NCI-H2196 treated with DMSO at 0.1 percent for 48 hours (cell line): Measurements from ENCODE around the gene SLC49A3.
A peak's percentile ranks its signal among the peaks of the same experiment; 100 is the strongest.
"Not testable (repeated sequence)": the region's sequence is repeated elsewhere in the genome, so short reads cannot be mapped to it uniquely, and the experiment has no call there.

Experiments
- DNase-seq: peaks from one replicate; lab custom pipeline; 2025; ENCODE audit not compliant: unreplicated experiment; lab: John Stamatoyannopoulos, UW

Gene SLC49A3

DNA sequence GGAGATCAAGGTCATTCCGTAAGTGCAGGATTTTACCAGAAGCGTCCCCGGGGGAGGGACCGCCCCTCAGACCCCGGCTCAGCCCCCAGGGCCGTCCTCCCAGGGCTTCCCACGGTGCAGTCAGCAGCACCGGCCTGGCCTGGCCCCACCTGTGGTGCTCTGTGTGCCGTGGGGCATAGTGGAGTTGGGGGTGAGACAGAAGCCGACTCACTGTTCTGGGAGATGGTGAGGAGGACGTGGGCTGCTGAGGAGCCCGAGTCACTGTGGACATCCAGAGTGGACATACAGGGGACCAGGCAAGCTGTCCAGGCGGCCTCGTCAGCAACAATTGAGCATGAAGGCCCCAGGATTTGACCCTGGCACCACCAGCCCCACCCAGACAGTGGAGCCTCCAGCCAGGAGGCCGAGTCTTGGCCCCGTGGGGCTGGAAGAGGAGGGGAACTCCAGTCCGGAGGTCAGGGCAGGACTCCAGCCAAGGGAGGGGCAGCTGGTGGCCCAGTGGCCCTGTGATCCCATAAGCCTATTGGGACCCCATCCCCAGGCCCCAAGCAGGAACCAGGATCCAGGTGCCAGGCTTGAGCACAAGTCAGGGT is 34.0 kb downstream of the SLC49A3 start:
- no peak for DNase-seq

GRCh38 chr4:654503-654845 is 34.5 kb downstream of the SLC49A3 start:
- DNase-seq: no peak

DNA sequence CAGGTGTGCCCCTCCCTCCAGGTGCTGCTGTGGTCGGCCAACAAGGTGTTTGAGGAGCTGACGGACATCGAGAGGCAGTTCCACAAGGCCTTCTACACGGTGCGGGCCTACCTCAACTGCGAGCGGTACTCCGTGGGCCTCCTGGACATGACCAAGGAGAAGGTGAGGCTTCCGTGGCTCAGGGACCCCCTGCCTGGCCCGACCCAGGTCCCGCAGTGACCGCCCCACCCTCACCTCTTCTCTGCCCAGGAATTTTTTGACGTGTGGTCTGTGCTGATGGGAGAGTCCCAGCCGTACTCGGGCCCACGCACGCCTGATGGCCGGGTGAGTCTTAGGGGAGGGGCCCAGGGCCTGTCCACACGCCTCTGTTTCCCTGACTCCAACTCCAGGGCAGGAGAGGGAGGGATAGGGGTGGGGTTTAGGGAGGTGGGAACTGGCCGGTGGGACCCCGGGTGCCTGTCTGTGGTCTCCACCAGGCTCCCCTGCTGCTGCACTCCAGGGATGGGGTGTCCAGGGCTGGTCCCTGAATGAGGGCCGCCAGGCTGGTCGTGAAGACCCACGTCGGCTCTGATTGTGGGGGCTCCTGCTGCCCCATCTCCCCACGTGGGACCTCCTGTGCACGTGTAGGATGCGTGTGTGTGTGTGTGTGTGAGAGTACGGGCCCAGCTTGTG is 35.0 kb downstream of the SLC49A3 start:
- DNase-seq: no peak

DNA sequence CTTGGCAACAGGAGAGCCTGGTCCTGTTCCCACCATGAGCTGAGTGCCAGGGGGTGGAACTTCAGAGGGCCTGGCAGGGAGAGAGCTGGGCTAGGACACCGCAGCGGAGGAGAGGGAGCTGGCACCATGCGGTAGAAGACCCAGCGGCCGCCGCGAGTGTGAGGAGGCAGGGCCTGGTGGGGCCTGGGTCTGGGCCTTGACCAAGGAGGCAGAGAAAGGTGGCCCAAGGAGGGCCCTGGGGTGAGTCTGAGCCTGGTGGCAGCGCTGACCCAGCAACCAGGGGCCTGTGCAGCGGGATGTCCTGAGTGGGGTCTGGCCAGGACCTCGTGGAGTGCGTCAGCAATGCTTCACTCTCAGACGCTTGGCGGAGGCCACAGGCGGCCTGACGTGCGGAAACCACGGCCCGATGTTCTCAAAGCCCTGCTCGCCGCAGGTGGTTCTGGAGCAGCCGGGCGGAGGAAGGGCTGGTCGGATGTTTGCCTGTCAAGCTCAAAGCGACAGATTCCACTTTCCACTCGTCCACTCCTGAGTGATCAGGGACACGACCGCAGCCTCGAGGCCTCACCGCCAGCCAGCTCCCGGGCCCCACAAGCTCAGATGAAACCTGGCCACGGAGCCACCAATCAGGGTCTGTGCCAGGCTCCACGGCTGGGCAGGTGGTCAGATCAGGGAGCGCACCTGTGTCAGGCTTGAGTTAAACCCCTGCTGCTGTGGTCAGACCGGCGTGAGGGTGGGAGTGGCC is 35.7 kb downstream of the SLC49A3 start:
- no peak for DNase-seq

- DNase-seq: no peak
Observed at GRCh38 chr4:651884-652642, 36.9 kb downstream of the SLC49A3 start.

DNA sequence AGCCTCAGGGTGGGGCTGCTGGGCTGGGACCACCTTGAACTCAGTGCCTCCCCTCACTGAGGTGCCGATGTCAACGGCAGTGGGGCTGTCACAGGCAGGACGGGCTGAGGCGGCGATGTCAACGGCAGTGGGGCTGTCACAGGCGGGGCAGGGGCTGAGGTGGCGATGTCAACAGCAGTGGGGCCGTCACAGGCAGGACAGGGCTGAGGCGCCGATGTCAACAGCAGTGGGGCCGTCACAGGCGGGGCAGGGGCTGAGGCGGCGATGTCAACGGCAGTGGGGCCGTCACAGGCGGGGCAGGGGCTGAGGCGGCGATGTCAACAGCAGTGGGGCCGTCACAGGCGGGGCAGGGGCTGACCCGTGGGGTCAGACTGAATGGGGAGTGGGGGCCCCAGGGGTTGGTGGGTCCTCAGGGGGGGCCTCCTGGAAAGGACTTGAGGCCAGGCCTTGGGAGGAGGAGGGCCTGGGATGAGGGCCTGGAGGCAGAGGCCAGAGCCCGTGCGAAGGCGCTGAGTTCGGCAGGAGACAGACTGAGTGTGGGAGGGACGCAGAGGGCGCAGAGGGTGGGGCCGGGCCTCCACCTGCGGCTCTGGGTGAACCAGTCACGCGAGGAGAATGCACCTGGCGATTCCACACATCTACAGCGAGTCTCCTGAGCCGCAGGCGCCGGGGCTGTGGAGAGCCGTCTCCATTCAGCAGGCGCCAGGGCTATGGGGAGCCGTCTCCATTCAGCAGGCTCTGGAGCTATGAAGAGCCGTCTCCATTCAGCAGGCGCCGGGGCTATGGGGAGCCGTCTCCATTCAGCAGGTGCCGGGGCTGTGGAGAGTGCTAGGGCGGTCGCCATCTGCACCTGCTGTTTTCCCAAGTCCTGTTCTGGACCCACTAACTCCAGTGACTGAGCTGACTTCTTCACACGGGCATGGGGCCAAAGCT is 37.7 kb downstream of the SLC49A3 start:
- no peak for DNase-seq

DNA sequence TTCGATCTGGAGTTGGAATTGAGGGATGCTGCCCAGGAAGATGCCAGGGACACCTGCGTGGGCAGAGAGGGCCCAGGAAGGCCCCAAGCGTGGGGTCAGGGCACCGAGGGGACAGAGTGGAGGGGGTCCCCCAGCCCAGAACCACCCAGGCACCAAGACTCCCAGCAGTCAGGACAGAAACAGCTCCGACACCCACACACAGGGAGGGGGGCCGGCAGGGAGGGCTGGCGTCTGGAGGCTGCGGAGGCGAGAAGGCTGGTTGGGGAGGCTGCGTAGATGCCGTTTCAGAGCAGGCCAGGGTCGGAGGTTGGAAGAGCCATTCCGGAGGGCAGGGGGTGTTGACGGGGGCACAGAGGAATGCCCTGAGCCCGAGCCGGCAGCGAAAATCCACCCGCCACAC is 38.5 kb downstream of the SLC49A3 start:
- no peak for DNase-seq

DNA sequence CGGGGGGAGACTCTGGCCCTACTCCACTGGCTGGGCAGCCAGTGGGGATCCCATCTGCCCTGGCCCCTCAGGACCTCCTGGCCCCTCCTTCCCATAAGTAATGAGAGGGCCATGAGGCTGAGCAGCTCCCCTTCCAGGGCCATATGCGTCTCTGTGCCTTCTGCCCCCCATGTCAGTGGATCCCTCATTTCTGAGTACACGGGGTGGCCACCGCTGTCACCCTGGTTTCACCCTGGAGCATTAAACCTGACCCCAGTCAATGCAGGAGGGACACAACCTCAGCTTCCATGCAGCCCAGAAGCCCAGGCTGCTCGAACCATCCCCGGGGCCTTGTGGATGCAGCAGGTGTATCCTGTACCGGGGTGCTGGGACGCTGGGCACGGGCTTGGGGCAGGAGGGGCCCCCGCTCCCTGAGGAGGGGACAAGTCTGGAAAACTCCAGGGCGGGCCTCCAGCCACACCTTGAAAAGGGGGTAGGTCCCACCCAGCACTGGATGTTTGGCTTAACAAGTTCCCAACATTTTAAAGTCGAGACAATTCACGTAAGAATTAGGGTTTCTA is 39.1 kb downstream of the SLC49A3 start:
- no peak for DNase-seq

GRCh38 chr4:649293-649625 is 39.7 kb downstream of the SLC49A3 start:
- DNase-seq: no peak

DNA sequence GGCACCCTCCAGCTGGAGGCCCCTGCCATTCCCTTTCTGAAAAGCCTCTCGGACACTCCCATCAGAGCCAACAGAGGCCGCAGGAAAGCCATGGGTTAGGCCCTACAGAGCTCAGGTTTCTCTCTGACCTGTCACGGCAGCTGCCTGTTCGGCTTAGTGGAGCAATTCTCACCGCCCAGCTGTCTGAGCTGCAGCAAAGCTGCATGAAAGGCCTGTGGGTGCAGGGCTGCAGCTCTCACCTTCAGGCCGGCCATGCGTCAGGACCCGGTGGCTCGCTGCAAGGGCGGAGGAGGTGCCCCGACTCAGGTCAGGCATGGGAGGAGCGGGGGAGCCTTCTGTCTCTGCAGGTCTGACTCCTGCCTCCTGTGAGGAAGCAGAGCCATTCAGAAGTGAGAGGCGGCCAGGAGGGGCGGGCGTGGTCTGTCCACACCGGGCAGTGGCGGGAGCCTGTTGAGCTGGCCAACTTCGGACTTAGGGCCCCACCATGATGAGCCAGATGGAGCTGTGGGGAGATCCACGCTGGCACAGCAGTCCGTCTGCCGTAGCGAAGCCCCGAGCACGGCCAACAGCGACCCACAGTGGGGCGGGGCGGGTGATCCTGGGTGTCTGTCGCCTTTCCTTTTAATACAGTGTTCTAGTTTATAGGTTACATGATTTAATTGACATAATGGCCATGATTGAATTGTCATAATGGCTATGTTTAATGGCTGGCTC is 40.2 kb downstream of the SLC49A3 start:
- peak; percentile 16 for DNase-seq

DNA sequence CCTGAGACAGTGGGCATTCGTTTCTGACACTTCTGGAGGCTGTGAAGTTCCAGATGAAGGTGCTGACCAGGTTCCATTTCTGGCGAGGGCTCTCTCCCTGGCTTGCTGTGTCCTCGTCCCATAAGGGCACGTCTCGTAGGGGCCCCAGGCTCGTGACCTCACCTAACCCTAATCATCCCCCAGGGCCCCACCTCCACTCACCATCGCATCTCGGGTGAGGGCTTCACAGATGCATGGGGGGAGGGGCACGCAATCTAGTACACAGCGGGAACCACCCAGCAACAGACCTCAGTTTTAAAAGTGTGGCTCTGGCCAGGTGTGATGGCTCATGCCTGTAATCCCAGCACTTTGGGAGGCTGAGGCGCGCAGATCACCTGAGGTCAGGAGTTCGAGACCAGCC is 41.5 kb downstream of the SLC49A3 start:
- DNase-seq: no peak

- DNase-seq: no peak
Observed at GRCh38 chr4:646460-646859, 42.5 kb downstream of the SLC49A3 start.

DNA sequence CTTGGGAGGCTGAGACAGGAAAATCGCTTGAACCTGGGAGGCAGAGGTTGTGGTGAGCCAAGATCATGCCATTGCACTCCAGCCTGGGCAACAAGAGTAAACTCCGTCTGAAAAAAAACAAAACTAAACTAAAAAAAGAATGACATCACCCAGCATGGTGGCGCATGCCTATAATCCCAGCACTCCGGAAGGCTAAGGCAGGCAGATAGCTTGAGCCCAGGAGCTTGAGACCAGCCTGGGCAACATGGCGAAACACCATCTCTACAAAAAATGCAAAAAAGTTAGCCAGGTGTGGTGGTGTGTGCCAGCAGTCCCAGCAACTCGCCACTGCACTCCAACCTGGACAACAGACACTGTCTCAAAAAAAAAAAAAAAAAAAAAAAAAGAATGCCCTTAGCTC is 46.6 kb downstream of the SLC49A3 start:
- DNase-seq: not testable (repeated sequence)

DNA sequence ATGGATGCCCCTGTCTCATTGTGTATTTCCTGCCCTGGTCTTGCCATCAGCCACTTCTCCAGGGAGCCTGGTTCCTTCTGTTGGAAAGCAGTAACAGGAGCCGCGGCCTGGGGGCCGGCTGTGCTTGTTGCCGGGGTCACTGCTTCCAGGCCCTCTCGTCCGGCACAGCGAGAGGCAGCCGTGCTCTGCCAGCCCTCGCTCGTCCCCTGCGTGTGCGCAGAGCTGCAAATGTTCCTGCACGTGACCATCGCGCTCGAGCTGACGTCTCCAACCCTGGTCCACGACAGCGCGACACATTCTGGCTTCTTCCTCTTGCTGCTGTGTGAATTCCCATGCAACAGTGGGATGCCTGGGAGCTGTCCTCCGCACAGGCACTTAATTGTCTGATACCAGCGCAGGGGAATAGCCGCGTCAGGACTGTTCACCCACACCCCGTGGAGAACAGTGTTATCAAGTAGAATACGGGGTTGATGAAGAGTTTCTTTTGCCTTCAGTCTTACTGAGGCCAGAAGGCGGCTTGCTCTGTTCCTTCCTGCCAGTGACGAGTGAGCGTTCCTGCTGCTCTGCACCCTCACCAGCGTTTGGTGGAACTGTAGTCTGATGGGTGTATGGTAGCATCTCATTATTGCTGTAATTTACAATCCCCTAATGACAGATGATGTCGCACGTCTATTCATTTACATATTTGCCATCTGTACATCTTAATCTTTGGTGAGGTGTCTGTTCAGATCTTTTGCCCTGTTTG is 51.2 kb downstream of the SLC49A3 start:
- no peak for DNase-seq

DNA sequence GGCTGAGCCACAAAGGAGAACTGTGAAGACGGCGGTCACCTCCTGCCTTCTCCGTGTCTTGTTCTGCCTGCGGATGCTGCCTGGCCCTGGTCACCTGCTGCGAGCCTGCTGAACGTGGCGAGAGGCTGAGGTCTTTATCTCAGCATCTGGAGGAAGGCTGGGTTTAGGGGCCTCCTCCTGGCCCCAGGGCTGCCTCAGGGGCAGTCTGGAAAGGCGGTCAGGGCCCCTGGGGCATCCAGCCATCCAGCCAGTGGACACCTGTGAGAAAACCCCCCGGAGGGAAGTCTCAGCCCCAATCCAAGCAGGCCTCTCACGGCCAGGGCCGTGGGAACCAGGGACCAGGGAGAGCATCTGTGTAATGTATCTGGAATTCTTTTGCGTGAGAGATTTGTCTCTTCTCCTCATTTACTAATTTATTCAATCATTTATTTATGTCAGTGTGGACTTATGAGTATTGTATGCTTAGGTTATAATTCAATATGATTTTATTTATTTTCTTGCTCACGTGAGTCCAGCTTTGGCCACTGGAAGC is 52.3 kb downstream of the SLC49A3 start:
- DNase-seq: no peak

DNA sequence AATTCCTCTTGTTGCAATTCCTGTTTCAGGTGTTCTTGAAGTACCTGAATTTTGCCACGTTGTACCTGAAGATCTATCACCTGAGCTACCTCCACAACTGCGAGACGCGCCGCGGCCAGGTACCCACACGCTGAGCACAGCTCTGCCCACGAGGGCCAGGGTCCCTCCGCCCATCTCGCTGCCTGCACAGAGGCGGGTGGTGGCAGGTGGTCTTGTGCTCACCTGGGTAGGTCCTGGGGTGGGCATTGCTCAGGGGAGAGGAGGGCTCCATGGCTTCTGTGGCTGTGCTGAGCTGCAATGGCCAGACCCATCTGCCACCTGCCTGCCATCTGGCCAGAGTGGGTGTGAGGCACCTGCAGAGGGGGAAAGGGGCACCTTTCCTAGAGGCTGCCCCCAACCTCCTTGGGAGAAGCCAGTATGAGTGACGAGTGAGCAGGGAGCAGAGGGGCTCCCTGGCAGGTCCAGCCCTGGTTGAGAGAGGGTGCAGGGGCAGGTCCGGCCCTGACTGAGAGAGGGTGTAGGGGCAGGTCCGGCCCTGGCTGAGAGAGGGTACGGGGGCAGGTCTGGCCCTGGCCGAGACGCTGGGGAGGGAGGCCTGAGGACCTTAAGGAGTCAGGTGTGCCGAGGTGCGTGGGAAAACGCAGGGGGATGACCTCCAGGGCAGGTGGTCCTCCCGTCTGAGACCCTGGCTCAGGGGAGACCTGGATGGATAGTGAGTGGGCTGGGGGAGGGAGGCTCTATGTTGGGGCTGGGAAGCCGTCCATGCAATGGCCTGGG is 52.9 kb downstream of the SLC49A3 start:
- no peak for DNase-seq

DNA sequence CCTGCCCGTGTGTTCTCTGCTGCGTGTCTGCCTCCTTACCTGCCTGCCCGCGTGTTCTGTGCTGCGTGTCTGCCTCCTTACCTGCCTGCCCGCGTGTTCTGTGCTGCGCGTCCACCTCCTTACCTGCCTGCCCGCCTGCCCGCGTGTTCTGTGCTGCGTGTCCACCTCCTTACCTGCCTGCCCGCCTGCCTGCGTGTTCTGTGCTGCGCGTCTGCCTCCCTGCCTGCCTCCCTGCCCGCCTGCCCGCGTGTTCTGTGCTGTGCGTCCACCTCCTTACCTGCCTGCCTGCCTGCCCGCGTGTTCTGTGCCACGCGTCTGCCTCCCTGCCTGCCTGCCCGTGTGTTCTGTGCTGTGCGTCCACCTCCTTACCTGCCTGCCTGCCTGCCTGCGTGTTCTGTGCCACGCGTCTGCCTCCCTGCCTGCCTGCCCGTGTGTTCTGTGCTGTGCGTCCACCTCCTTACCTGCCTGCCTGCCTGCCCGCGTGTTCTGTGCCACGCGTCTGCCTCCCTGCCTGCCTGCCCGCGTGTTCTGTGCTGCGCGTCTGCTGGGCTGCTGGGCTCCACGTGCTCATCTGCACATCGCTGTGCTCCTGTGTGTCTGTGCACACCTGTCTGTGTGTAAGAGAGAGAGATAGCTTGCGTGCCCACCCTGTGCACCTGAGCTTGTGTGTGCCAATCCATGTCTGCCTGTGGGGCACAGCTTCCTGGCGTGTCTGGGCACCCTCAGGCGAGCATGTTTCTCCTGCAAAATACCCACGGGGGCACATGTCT is 53.7 kb downstream of the SLC49A3 start:
- DNase-seq: not testable (repeated sequence)
